Bronchial epithelial cell (primary cell): Measurements from ENCODE around the gene NIN. TPM values are rescaled to one million over a fixed set of nuclear protein-coding genes. Genes with fewer than 3 reads are reported as not detected.

Experiments
- DNase-seq: peaks from one replicate; pipeline ENCODE4 v3.0.0-alpha.2; 2010; ENCODE audit warnings: low read depth
- FAIRE-seq: peaks from 2 replicates; lab custom pipeline; 2011; peaks lifted over from hg19 to GRCh38; lab: Jason Lieb, UNC
- H3K27me3 ChIP-seq: 2 replicates; pipeline ENCODE4 v1.5.1; 2011; ENCODE audit warnings: low read length; ENCODE audit not compliant: control insufficient read depth, insufficient read depth
- H3K36me3 ChIP-seq: 2 replicates; pipeline ENCODE4 v1.5.1; 2011; ENCODE audit warnings: low read length; ENCODE audit not compliant: control insufficient read depth, insufficient read depth
- H3K4me3 ChIP-seq: 2 replicates; pipeline ENCODE4 v1.5.1; 2011; ENCODE audit warnings: mild to moderate bottlenecking, low read depth, low read length, control low read depth
- CTCF ChIP-seq: IDR thresholded peaks from 2 replicates; pipeline ENCODE4 v1.5.1; 2011; ENCODE audit warnings: mild to moderate bottlenecking, moderate library complexity, low read length, control low read depth, inconsistent platforms; ENCODE audit not compliant: insufficient read depth, severe bottlenecking
- total RNA-seq: library from RNA; depleted of rRNA; stranded (reverse); fragments of >200 nt; gene quantifications from 2 replicates; pipeline ENCODE4 v1.2.1, GENCODE V29; 2014

Gene NIN
- total RNA-seq, 1 donor from 2014 or later = 16.8 TPM

GRCh38 chr14:50792634-50793068 is 38.3 kb downstream of the NIN start:
- DNase-seq (no peak), FAIRE-seq (no peak)
- H3K36me3 ChIP-seq = peaks cover 7% of the 10 kb centered on the region
- no peak overlapping the region for H3K4me3 ChIP-seq
- no peaks in the 10 kb centered on the region for H3K27me3 ChIP-seq
- no peak for TF ChIP-seq CTCF

- no peak for TF ChIP-seq CTCF
- no peak for FAIRE-seq
- H3K36me3 ChIP-seq = peaks cover 7% of the 10 kb centered on the region
Observed at GRCh38 chr14:50792051-50792477, 38.9 kb downstream of the NIN start.

GRCh38 chr14:50791201-50791600 is 39.8 kb downstream of the NIN start:
- DNase-seq = no peak
- TF ChIP-seq CTCF = no peak
- H3K27me3 ChIP-seq = no peaks in the 10 kb centered on the region
- peaks cover 7% of the 10 kb centered on the region for H3K36me3 ChIP-seq
- no peak overlapping the region for H3K4me3 ChIP-seq
- FAIRE-seq = no peak

More at GRCh38 chr14:50792051-50792477, 38.9 kb downstream of the NIN start:
- H3K4me3 ChIP-seq = no peak overlapping the region
- DNase-seq = no peak
- no peaks in the 10 kb centered on the region for H3K27me3 ChIP-seq

- FAIRE-seq = no peak
- Histone ChIP-seq H3K27me3 (no peaks in the 10 kb centered on the region), H3K4me3 (no peak overlapping the region), H3K36me3 (peaks cover 9% of the 10 kb centered on the region)
- DNase-seq = no peak
- no peak for TF ChIP-seq CTCF
Observed at GRCh38 chr14:50790589-50790988, 40.4 kb downstream of the NIN start.

GRCh38 chr14:50786751-50787464 is 44.1 kb downstream of the NIN start:
- H3K27me3 ChIP-seq = no peaks in the 10 kb centered on the region
- H3K4me3 ChIP-seq = no peak overlapping the region
- no peak for FAIRE-seq
- peaks cover 9% of the 10 kb centered on the region for H3K36me3 ChIP-seq
- no peak for TF ChIP-seq CTCF
- DNase-seq = no peak
